IMR-90 (cell line): Measurements from ENCODE around the gene NR1I2. TPM values are rescaled to one million over a fixed set of nuclear protein-coding genes. Genes with fewer than 3 reads are reported as not detected.

Source experiments
- ATAC-seq: fragments of 200-7000 bp; cut with Tn5 transposase; 2 replicates; pipeline ENCODE4 v1.9.1; 2020; ENCODE audit warnings: low read depth, mild to moderate bottlenecking, moderate library complexity
- BruUV-seq: library from RNA; stranded (reverse); fragments of 400-500 nt; replicated peaks from 2 replicates; lab custom pipeline; 2021; lab: Mats Ljungman, UMichigan
- CTCF ChIA-PET: fragments of 300-600 bp; formaldehyde crosslinking; extraction: SDS; loops from one replicate; lab custom pipeline; 2021; ENCODE audit warnings: antibody characterized with exemption; lab: Yijun Ruan, JAX
- POLR2A ChIA-PET: fragments of 300-600 bp; sonication (Branson Sonifier 250); formaldehyde crosslinking; loops from one replicate; lab custom pipeline; 2022; ENCODE audit warnings: antibody characterized with exemption; ENCODE audit not compliant: unreplicated experiment; lab: Charles Lee
- DNase-seq: peaks from one replicate; pipeline ENCODE4 v3.0.0; 2013
- H2AFZ ChIP-seq: replicated peaks from 2 replicates; pipeline ENCODE3; 2013; ENCODE audit warnings: low read length, mild to moderate bottlenecking; ENCODE audit not compliant: poor library complexity
- H2AK5ac ChIP-seq: 2 replicates; pipeline ENCODE4 v1.6.1; 2013; ENCODE audit warnings: low read depth, low read length, inconsistent platforms
- H2AK9ac ChIP-seq: replicated peaks from 2 replicates; pipeline ENCODE3; 2013; ENCODE audit warnings: mild to moderate bottlenecking, low read depth, low read length, moderate library complexity; ENCODE audit not compliant: poor library complexity
- H2BK120ac ChIP-seq: 2 replicates; pipeline ENCODE4 v1.6.1; 2013; ENCODE audit warnings: low read depth, low read length, inconsistent platforms
- H2BK15ac ChIP-seq: 3 replicates; pipeline ENCODE4 v1.6.1; 2013; ENCODE audit warnings: low read depth, low read length, inconsistent platforms
- H2BK20ac ChIP-seq: 2 replicates; pipeline ENCODE4 v1.6.1; 2013; ENCODE audit warnings: low read depth, mild to moderate bottlenecking, inconsistent platforms, low read length, moderate library complexity
- H2BK5ac ChIP-seq: 2 replicates; pipeline ENCODE4 v1.6.1; 2013; ENCODE audit warnings: mild to moderate bottlenecking, low read depth, low read length, inconsistent platforms; ENCODE audit not compliant: poor library complexity, severe bottlenecking
- H3K14ac ChIP-seq: replicated peaks from 2 replicates; pipeline ENCODE4 v1.6.1; 2013; ENCODE audit warnings: low read depth, low read length, inconsistent platforms
- H3K18ac ChIP-seq: 2 replicates; pipeline ENCODE4 v1.6.1; 2013; ENCODE audit warnings: low read depth, low read length, control low read depth
- H3K23ac ChIP-seq: 2 replicates; pipeline ENCODE4 v1.6.1; 2013; ENCODE audit warnings: low read depth, low read length, inconsistent platforms
- H3K27ac ChIP-seq: 2 replicates; pipeline ENCODE4 v1.5.1; 2013; ENCODE audit warnings: mild to moderate bottlenecking, control low read depth, low read length; ENCODE audit not compliant: insufficient read depth
- H3K27me3 ChIP-seq: 2 replicates; pipeline ENCODE4 v1.6.1; 2013; ENCODE audit warnings: low read length; ENCODE audit not compliant: control insufficient read depth, insufficient read depth
- H3K36me3 ChIP-seq: 2 replicates; pipeline ENCODE4 v1.6.1; 2013; ENCODE audit warnings: low read length, mixed read lengths; ENCODE audit not compliant: control insufficient read depth, insufficient read depth
- H3K4ac ChIP-seq: 2 replicates; pipeline ENCODE4 v1.6.1; 2013; ENCODE audit warnings: low read depth, low read length, inconsistent platforms
- H3K4me1 ChIP-seq: 2 replicates; pipeline ENCODE4 v1.6.1; 2013; ENCODE audit warnings: low read length, mixed read lengths; ENCODE audit not compliant: control insufficient read depth, insufficient read depth
- H3K4me2 ChIP-seq: 2 replicates; pipeline ENCODE4 v1.6.1; 2013; ENCODE audit warnings: low read depth, mild to moderate bottlenecking, control low read depth, low read length, moderate library complexity
- H3K4me3 ChIP-seq: 2 replicates; pipeline ENCODE4 v1.5.1; 2013; ENCODE audit warnings: low read depth, mild to moderate bottlenecking, control low read depth, low read length, moderate library complexity; ENCODE audit not compliant: insufficient read depth
- H3K56ac ChIP-seq: 2 replicates; pipeline ENCODE4 v1.6.1; 2013; ENCODE audit warnings: low read length, inconsistent platforms; ENCODE audit not compliant: insufficient read depth; ENCODE audit errors: extremely low read depth
- H3K79me1 ChIP-seq, 2 experiments: 2 replicates each; pipeline ENCODE4 v1.6.1; 2013; ENCODE audit warnings: low read length in 2 of 2, inconsistent platforms in 1 of 2, low read depth in 1 of 2
- H3K9ac ChIP-seq: 2 replicates; pipeline ENCODE4 v1.6.1; 2013; ENCODE audit warnings: low read depth, low read length, control low read depth
- H3K9me1 ChIP-seq: 2 replicates; pipeline ENCODE4 v1.6.1; 2013; ENCODE audit warnings: low read length, inconsistent platforms; ENCODE audit not compliant: insufficient read depth
- H3K9me3 ChIP-seq: 2 replicates; pipeline ENCODE4 v1.6.1; 2013; ENCODE audit warnings: low read length; ENCODE audit not compliant: control insufficient read depth, insufficient read depth
- H4K20me1 ChIP-seq: 2 replicates; pipeline ENCODE4 v1.6.1; 2013; ENCODE audit warnings: low read length, inconsistent platforms; ENCODE audit not compliant: insufficient read depth
- H4K5ac ChIP-seq: 2 replicates; pipeline ENCODE4 v1.6.1; 2013; ENCODE audit warnings: mild to moderate bottlenecking, low read depth, low read length, control low read depth
- H4K8ac ChIP-seq, 2 experiments: 2 replicates each; pipeline ENCODE4 v1.6.1; 2013; ENCODE audit warnings: low read depth in 2 of 2, low read length in 2 of 2, control low read depth in 1 of 2, inconsistent platforms in 1 of 2
- H4K91ac ChIP-seq: 2 replicates; pipeline ENCODE4 v1.6.1; 2013; ENCODE audit warnings: low read depth, low read length, inconsistent platforms; ENCODE audit not compliant: insufficient read depth
- BHLHE40 ChIP-seq: fragments of 150-350 bp; IDR thresholded peaks from 2 replicates; pipeline ENCODE4 v1.6.1; 2016; ENCODE audit warnings: mild to moderate bottlenecking, low read depth, low read length
- CEBPB ChIP-seq: IDR thresholded peaks from 2 replicates; pipeline ENCODE4 v1.6.1; 2012; ENCODE audit warnings: low read depth, low read length, improper control_type of control experiment
- CHD1 ChIP-seq: IDR thresholded peaks from 2 replicates; pipeline ENCODE4 v1.6.1; 2012; ENCODE audit warnings: low read depth, low read length, improper control_type of control experiment
- FOS ChIP-seq: fragments of 150-350 bp; IDR thresholded peaks from 2 replicates; pipeline ENCODE4 v1.6.1; 2016; ENCODE audit warnings: low read depth, low read length
- MAFK ChIP-seq: IDR thresholded peaks from 2 replicates; pipeline ENCODE4 v1.6.1; 2012; ENCODE audit warnings: low read depth, low read length, improper control_type of control experiment
- MAZ ChIP-seq: IDR thresholded peaks from 2 replicates; pipeline ENCODE4 v1.6.1; 2012; ENCODE audit warnings: low read depth, mild to moderate bottlenecking, low read length, improper control_type of control experiment, moderate library complexity, borderline replicate concordance
- MXI1 ChIP-seq: IDR thresholded peaks from 2 replicates; pipeline ENCODE4 v1.6.1; 2012; ENCODE audit warnings: low read depth, mild to moderate bottlenecking, low read length, moderate library complexity, borderline replicate concordance
- NFE2L2 ChIP-seq: fragments of 150-350 bp; IDR thresholded peaks from 2 replicates; pipeline ENCODE4 v1.6.1; 2016; ENCODE audit warnings: low read depth, mild to moderate bottlenecking, low read length
- POLR2A ChIP-seq: IDR thresholded peaks from 2 replicates; pipeline ENCODE4 v1.6.1; 2012; ENCODE audit warnings: mild to moderate bottlenecking, low read depth, low read length
- RAD21 ChIP-seq: IDR thresholded peaks from 2 replicates; pipeline ENCODE4 v1.6.1; 2012; ENCODE audit warnings: low read length, improper control_type of control experiment
- RCOR1 ChIP-seq: IDR thresholded peaks from 2 replicates; pipeline ENCODE4 v1.6.1; 2012; ENCODE audit warnings: mild to moderate bottlenecking, low read length, improper control_type of control experiment; ENCODE audit not compliant: insufficient replicate concordance
- RFX5 ChIP-seq: IDR thresholded peaks from 2 replicates; pipeline ENCODE4 v1.8.0; 2012; ENCODE audit warnings: low read depth, mild to moderate bottlenecking, low read length, moderate library complexity
- SMC3 ChIP-seq: fragments of 150-350 bp; IDR thresholded peaks from 2 replicates; pipeline ENCODE4 v1.6.1; 2016; ENCODE audit warnings: low read depth, mild to moderate bottlenecking, antibody characterized with exemption, low read length, moderate library complexity
- dilution Hi-C: fragments of 300-500 bp; cut with HindIII; formaldehyde crosslinking; loops from one replicate; pipeline ENCODE4 v1.14.3; 2018; ENCODE audit warnings: low sequenced_read_pairs; ENCODE audit not compliant: unreplicated experiment
- in situ Hi-C: fragments of 300-500 bp; cut with MboI; formaldehyde crosslinking; loops from 3 replicates; pipeline ENCODE4 v1.14.3; 2019; ENCODE audit warnings: low sequenced_read_pairs, inconsistent platforms, mixed read lengths
- intact Hi-C: fragments of 100-400 bp; cut with micrococcal nuclease; formaldehyde crosslinking; loops from 2 replicates; pipeline ENCODE4 v1.10.0; 2022
- polyA plus RNA-seq, 3 experiments: library from polyadenylated mRNA; depleted of rRNA; stranded (reverse); fragments of >200 nt; gene quantifications; 2 replicates each; pipeline ENCODE4 v1.2.3, GENCODE V29; 2012; ENCODE audit warnings: low replicate concordance in 1 of 3
- total RNA-seq: library from RNA; depleted of rRNA; stranded (reverse); fragments of >200 nt; gene quantifications from 2 replicates; pipeline ENCODE4 v1.2.3, GENCODE V29; 2012
- TF ChIP-seq, protein P1 (sequence below): fragments of 150-350 bp; IDR thresholded peaks from 2 replicates; pipeline ENCODE4 v1.6.1; 2016; ENCODE audit warnings: low read depth, mild to moderate bottlenecking, low read length, moderate library complexity, borderline replicate concordance
- TF ChIP-seq, protein P2 (sequence below): conservative IDR thresholded peaks from 2 replicates; pipeline ENCODE4 v1.5.1; 2012; ENCODE audit warnings: mild to moderate bottlenecking, low read depth, low read length, improper control_type of control experiment
- TF ChIP-seq, protein P3 (sequence below): fragments of 150-350 bp; IDR thresholded peaks from 2 replicates; pipeline ENCODE4 v1.6.1; 2017; ENCODE audit warnings: mild to moderate bottlenecking, antibody characterized with exemption, low read length, low read depth

The NR1I2 gene
- total and polyA plus RNA-seq, 2 of the 4 experiments (the other 2 are of a cell fraction), result not detected

DNA sequence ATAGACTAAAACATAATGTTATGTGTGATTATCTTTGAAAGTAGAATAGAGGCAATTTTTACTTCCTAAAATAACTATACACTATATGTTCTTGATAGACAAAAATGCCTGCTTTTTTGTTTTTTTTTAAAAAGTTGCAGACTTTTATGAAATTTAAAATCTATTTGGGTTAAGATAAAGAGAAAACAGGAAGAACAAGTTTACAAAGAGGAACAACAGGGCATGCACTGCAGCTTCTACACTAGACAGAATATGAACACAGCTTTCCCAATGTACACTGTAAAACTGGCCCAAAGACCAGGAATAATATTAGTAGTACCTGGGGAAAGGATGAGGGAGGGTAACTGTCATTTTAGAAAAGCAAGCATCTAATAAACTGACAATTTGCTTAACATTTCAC is 53.7 kb downstream of the NR1I2 start:
- Histone ChIP-seq H3K79me1 (peaks cover 3 to 11% of the 10 kb centered on the region in 2 experiments; a peak in 3 of 4 replicates), H3K56ac (no peak overlapping the region), H4K8ac (no peak overlapping the region), H2AFZ (no peak overlapping the region), H3K4me3 (no peak overlapping the region), H4K5ac (no peak overlapping the region), H3K9ac (no peak overlapping the region), H2BK5ac (no peak overlapping the region), H4K20me1 (peaks cover 13% of the 10 kb centered on the region; the same call in 1 of the 2 replicates), H3K23ac (no peak overlapping the region), H3K4me2 (no peak overlapping the region), H2BK120ac (no peak overlapping the region), H3K36me3 (peaks cover 2% of the 10 kb centered on the region; the same call in 1 of the 2 replicates), H3K27me3 (no peaks in the 10 kb centered on the region), H2AK9ac (no peak overlapping the region), H3K4me1 (peaks cover 3% of the 10 kb centered on the region; the same call in 1 of the 2 replicates), H3K4ac (no peak overlapping the region), H3K9me3 (no peaks in the 10 kb centered on the region), H2BK15ac (no peak overlapping the region), H2AK5ac (no peak overlapping the region), H3K18ac (no peak overlapping the region), H2BK20ac (no peak overlapping the region), H4K91ac (no peak overlapping the region), H3K14ac (no peak overlapping the region), H3K9me1 (peaks cover 4% of the 10 kb centered on the region; the same call in 1 of the 2 replicates), H3K27ac (no peak overlapping the region)
- intact Hi-C loops, result no loop called here
- DNase-seq, result no peak
- ATAC-seq, result no peak
- CTCF ChIA-PET, result no interaction called here
- POLR2A ChIA-PET, result no interaction called here
- in situ Hi-C loops, result no loop called here
- dilution Hi-C loops, result no loop called here
- no TSS peak for BruUV-seq
- TF ChIP-seq SMC3, result no peak
- TF ChIP-seq MAFK, result no peak
- TF ChIP-seq, protein P1, sequence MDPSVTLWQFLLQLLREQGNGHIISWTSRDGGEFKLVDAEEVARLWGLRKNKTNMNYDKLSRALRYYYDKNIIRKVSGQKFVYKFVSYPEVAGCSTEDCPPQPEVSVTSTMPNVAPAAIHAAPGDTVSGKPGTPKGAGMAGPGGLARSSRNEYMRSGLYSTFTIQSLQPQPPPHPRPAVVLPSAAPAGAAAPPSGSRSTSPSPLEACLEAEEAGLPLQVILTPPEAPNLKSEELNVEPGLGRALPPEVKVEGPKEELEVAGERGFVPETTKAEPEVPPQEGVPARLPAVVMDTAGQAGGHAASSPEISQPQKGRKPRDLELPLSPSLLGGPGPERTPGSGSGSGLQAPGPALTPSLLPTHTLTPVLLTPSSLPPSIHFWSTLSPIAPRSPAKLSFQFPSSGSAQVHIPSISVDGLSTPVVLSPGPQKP, result no peak
- TF ChIP-seq, protein P2, sequence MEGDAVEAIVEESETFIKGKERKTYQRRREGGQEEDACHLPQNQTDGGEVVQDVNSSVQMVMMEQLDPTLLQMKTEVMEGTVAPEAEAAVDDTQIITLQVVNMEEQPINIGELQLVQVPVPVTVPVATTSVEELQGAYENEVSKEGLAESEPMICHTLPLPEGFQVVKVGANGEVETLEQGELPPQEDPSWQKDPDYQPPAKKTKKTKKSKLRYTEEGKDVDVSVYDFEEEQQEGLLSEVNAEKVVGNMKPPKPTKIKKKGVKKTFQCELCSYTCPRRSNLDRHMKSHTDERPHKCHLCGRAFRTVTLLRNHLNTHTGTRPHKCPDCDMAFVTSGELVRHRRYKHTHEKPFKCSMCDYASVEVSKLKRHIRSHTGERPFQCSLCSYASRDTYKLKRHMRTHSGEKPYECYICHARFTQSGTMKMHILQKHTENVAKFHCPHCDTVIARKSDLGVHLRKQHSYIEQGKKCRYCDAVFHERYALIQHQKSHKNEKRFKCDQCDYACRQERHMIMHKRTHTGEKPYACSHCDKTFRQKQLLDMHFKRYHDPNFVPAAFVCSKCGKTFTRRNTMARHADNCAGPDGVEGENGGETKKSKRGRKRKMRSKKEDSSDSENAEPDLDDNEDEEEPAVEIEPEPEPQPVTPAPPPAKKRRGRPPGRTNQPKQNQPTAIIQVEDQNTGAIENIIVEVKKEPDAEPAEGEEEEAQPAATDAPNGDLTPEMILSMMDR, result no peak
- no peak for TF ChIP-seq BHLHE40
- TF ChIP-seq CHD1, result no peak
- TF ChIP-seq RFX5, result no peak
- TF ChIP-seq CEBPB, result no peak
- no peak for TF ChIP-seq RAD21
- TF ChIP-seq FOS, result no peak
- no peak for TF ChIP-seq NFE2L2
- no peak for TF ChIP-seq MXI1
- TF ChIP-seq MAZ, result no peak
- TF ChIP-seq, protein P3, sequence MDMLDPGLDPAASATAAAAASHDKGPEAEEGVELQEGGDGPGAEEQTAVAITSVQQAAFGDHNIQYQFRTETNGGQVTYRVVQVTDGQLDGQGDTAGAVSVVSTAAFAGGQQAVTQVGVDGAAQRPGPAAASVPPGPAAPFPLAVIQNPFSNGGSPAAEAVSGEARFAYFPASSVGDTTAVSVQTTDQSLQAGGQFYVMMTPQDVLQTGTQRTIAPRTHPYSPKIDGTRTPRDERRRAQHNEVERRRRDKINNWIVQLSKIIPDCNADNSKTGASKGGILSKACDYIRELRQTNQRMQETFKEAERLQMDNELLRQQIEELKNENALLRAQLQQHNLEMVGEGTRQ, result no peak
- TF ChIP-seq RCOR1, result no peak
- TF ChIP-seq POLR2A, result no peak
